HG03575 (cell line): Measurements from ENCODE around the gene RUNX2.

Source experiments
- ATAC-seq: cut with Tn5 transposase; IDR thresholded peaks from one replicate; pipeline ENCODE4 v1.9.1; 2021; ENCODE audit not compliant: unreplicated experiment, insufficient number of reproducible peaks, low FRiP score; ENCODE audit errors: extremely low read depth

Gene RUNX2

GRCh38 chr6:45424451-45424861, 96.3 kb downstream of the RUNX2 start:
- ATAC-seq = no peak

GRCh38 chr6:45426251-45426650, 98.1 kb downstream of the RUNX2 start:
- ATAC-seq = no peak

GRCh38 chr6:45427726-45428125, 99.6 kb downstream of the RUNX2 start:
- no peak for ATAC-seq

- no peak for ATAC-seq
Observed at GRCh38 chr6:45428727-45429126, 100.6 kb downstream of the RUNX2 start.

GRCh38 chr6:45430590-45431202, 102.6 kb downstream of the RUNX2 start:
- ATAC-seq = no peak

- no peak for ATAC-seq
Observed at GRCh38 chr6:45431317-45432065, 103.4 kb downstream of the RUNX2 start.

- no peak for ATAC-seq
Observed at GRCh38 chr6:45432977-45433376, 104.8 kb downstream of the RUNX2 start.

GRCh38 chr6:45433533-45434380, 105.6 kb downstream of the RUNX2 start:
- no peak for ATAC-seq

GRCh38 chr6:45434381-45434700, 106.2 kb downstream of the RUNX2 start:
- no peak for ATAC-seq

GRCh38 chr6:45436544-45437438, 108.7 kb downstream of the RUNX2 start:
- ATAC-seq = no peak

GRCh38 chr6:45437439-45437815, 109.3 kb downstream of the RUNX2 start:
- no peak for ATAC-seq

- no peak for ATAC-seq
Observed at GRCh38 chr6:45438151-45438550, 110.0 kb downstream of the RUNX2 start.

GRCh38 chr6:45438849-45439406, 110.8 kb downstream of the RUNX2 start:
- no peak for ATAC-seq

- no peak for ATAC-seq
Observed at GRCh38 chr6:45439459-45439858, 111.3 kb downstream of the RUNX2 start.

GRCh38 chr6:45439861-45440388, 111.8 kb downstream of the RUNX2 start:
- no peak for ATAC-seq

- no peak for ATAC-seq
Observed at GRCh38 chr6:45441851-45442453, 113.8 kb downstream of the RUNX2 start.

- ATAC-seq = no peak
Observed at GRCh38 chr6:45442716-45443115, 114.6 kb downstream of the RUNX2 start.

- ATAC-seq = no peak
Observed at GRCh38 chr6:45445364-45445748, 117.2 kb downstream of the RUNX2 start.
